Nephron progenitor cell (in vitro differentiated cells): ENCODE results near the gene RIMBP2.

Experiments
- DNase-seq: peaks from one replicate; pipeline ENCODE4 v3.0.0; 2021
- H3K27ac Mint-ChIP-seq: 2 replicates; pipeline ENCODE4 v1.8.0; 2021; ENCODE audit warnings: mild to moderate bottlenecking, moderate library complexity, mixed read lengths
- H3K27me3 Mint-ChIP-seq: 2 replicates; pipeline ENCODE4 v1.8.0; 2021; ENCODE audit warnings: mild to moderate bottlenecking, low read depth, mixed read lengths; ENCODE audit not compliant: poor library complexity
- H3K36me3 Mint-ChIP-seq: 2 replicates; pipeline ENCODE4 v1.8.0; 2021; ENCODE audit warnings: low read depth, mixed read lengths
- H3K4me1 Mint-ChIP-seq: 2 replicates; pipeline ENCODE4 v1.8.0; 2021; ENCODE audit warnings: mixed read lengths
- H3K4me3 Mint-ChIP-seq: 2 replicates; pipeline ENCODE4 v1.8.0; 2021; ENCODE audit warnings: mild to moderate bottlenecking, moderate library complexity, mixed read lengths
- H3K9me3 Mint-ChIP-seq: 2 replicates; pipeline ENCODE4 v1.8.0; 2021; ENCODE audit warnings: mild to moderate bottlenecking, moderate library complexity, mixed read lengths
- TF ChIP-seq, protein P1 (sequence below): fragments of 200-600 bp; sonication (generic); IDR thresholded peaks from 2 replicates; pipeline ENCODE4 v1.5.0; 2021; ENCODE audit warnings: antibody characterized with exemption

RIMBP2 gene

GRCh38 chr12:130364578-130364977, 351.5 kb downstream of the RIMBP2 start:
- DNase-seq = no peak
- no peak overlapping the region for H3K4me3 Mint-ChIP-seq
- no peak overlapping the region for H3K27ac Mint-ChIP-seq
- peaks cover 13% of the 10 kb centered on the region for H3K27me3 Mint-ChIP-seq
- no peaks in the 10 kb centered on the region for H3K36me3 Mint-ChIP-seq
- TF ChIP-seq, protein P1, sequence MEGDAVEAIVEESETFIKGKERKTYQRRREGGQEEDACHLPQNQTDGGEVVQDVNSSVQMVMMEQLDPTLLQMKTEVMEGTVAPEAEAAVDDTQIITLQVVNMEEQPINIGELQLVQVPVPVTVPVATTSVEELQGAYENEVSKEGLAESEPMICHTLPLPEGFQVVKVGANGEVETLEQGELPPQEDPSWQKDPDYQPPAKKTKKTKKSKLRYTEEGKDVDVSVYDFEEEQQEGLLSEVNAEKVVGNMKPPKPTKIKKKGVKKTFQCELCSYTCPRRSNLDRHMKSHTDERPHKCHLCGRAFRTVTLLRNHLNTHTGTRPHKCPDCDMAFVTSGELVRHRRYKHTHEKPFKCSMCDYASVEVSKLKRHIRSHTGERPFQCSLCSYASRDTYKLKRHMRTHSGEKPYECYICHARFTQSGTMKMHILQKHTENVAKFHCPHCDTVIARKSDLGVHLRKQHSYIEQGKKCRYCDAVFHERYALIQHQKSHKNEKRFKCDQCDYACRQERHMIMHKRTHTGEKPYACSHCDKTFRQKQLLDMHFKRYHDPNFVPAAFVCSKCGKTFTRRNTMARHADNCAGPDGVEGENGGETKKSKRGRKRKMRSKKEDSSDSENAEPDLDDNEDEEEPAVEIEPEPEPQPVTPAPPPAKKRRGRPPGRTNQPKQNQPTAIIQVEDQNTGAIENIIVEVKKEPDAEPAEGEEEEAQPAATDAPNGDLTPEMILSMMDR = no peak
- H3K4me1 Mint-ChIP-seq = peaks cover 30% of the 10 kb centered on the region
- no peaks in the 10 kb centered on the region for H3K9me3 Mint-ChIP-seq

DNA sequence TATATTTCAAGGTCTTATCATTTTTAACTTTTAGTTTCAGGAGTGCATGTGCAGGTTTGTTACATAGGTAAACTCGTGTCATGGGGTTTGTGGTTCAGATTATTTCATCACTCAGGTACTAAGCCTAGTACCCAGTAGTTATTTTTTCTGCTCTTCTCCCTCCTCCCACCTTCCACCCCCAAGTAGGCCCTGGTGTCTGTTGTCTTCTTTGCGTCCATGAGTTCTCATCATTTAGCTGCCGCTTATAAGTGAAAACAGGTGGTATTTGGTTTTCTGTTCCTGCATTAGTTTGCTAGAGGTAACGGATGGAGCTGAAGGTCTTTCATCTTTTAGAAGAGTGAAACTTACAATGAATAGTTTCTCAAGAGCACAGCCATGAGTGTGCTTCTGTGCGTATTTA, 354.0 kb downstream of the RIMBP2 start:
- H3K4me3 Mint-ChIP-seq = no peak overlapping the region
- H3K4me1 Mint-ChIP-seq = peaks cover 51% of the 10 kb centered on the region
- no peaks in the 10 kb centered on the region for H3K9me3 Mint-ChIP-seq
- peaks cover 19% of the 10 kb centered on the region for H3K27me3 Mint-ChIP-seq
- H3K36me3 Mint-ChIP-seq = no peaks in the 10 kb centered on the region
- no peak overlapping the region for H3K27ac Mint-ChIP-seq
- no peak for DNase-seq
- TF ChIP-seq, protein P1 = no peak

GRCh38 chr12:130357729-130358330, 358.3 kb downstream of the RIMBP2 start:
- Mint-ChIP-seq H3K36me3 (no peaks in the 10 kb centered on the region), H3K4me3 (no peak overlapping the region), H3K27me3 (peaks cover 27% of the 10 kb centered on the region), H3K9me3 (no peaks in the 10 kb centered on the region), H3K4me1 (peaks cover 45% of the 10 kb centered on the region), H3K27ac (no peak overlapping the region)
- TF ChIP-seq, protein P1 = no peak
- DNase-seq = no peak

DNA sequence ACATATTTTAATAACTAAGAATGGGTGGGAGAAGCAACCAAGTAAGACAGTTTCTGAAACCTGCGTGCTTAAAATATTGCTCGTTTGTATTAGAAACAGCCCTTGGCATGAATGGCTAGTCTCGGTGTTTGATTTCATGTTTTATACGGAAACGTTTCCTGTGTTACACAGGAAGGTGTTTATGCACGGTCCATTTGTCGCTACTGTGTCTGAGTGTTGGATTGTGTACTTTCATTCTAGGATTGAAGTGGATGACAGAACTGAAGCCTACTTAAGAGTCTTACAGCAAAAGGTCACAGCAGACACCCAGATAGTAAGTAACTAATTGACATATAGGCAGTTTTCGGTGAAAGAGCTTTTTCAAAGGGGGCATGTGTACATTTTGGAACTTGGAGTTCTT, 358.9 kb downstream of the RIMBP2 start:
- H3K36me3 Mint-ChIP-seq = no peaks in the 10 kb centered on the region
- H3K4me1 Mint-ChIP-seq = peaks cover 45% of the 10 kb centered on the region
- H3K4me3 Mint-ChIP-seq = no peak overlapping the region
- no peaks in the 10 kb centered on the region for H3K9me3 Mint-ChIP-seq
- H3K27me3 Mint-ChIP-seq = peaks cover 26% of the 10 kb centered on the region
- TF ChIP-seq, protein P1 = no peak
- DNase-seq = no peak
- no peak overlapping the region for H3K27ac Mint-ChIP-seq

GRCh38 chr12:130356222-130356621, 359.9 kb downstream of the RIMBP2 start:
- H3K4me1 Mint-ChIP-seq = peaks cover 52% of the 10 kb centered on the region
- TF ChIP-seq, protein P1 = no peak
- H3K9me3 Mint-ChIP-seq = no peaks in the 10 kb centered on the region
- peaks cover 22% of the 10 kb centered on the region for H3K27me3 Mint-ChIP-seq
- no peak overlapping the region for H3K27ac Mint-ChIP-seq
- no peaks in the 10 kb centered on the region for H3K36me3 Mint-ChIP-seq
- H3K4me3 Mint-ChIP-seq = no peak overlapping the region
- no peak for DNase-seq

DNA sequence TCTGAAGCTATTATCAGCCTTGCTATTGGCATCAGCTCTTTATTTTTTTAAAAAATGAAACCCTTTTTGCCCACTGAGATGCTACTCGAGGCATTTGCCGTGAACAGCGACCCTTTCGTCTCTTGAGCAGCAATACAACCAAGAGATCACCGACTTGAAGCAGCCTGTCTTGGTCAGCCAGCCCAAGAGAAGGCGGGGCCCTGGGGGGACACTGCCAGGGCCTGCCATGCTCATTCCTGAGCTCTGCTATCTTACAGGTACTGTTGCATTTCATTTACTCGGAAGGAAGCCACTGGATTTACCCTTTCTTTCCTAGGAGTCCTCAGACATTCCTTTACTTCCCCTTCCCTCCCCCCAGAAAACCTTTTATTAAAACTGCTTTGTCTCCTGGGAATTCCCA, 361.7 kb downstream of the RIMBP2 start:
- no peak for DNase-seq
- H3K4me1 Mint-ChIP-seq = peaks cover 61% of the 10 kb centered on the region
- H3K4me3 Mint-ChIP-seq = no peak overlapping the region
- no peak overlapping the region for H3K27ac Mint-ChIP-seq
- TF ChIP-seq, protein P1 = no peak
- peaks cover 25% of the 10 kb centered on the region for H3K27me3 Mint-ChIP-seq
- H3K36me3 Mint-ChIP-seq = no peaks in the 10 kb centered on the region
- no peaks in the 10 kb centered on the region for H3K9me3 Mint-ChIP-seq
